ENCODE measurements around the gene HLCS.

HLCS gene

DNA sequence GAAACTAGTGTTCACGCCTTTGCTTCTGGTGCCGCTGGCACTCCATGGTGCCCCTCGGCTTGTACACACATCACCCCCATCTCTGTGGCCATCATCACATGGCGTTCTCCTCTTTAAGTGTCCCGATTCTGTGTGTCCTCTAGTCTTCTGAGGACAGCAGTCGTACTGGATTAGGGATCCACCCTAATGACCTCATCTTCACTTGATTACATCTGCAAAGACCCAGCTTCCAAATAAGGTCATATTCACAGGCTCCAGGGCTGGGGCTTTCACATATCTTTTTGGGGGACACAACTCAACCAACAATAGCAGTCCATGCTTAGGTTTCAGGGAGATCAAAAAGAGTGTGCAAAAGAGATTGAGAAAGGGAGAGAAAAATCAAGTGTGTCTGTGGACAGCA is 64.9 kb downstream of the HLCS start:
- ChIA-PET POLR2A (no interaction called here), CTCF (no interaction called here)
- no peak for DNase-seq (ENCODE audit: extremely low spot score)
- TF ChIP-seq CTCF (IDR thresholded peaks at IDR 0.05; ENCODE audit: control extremely low read depth, extremely low read depth, low read depth, missing control alignments) = no peak

GRCh38 chr21:36893581-36893980 is 72.9 kb downstream of the HLCS start:
- ChIA-PET CTCF (no interaction called here), POLR2A (no interaction called here)
- no peak for TF ChIP-seq CTCF (IDR thresholded peaks at IDR 0.05; ENCODE audit: control extremely low read depth, extremely low read depth, low read depth, missing control alignments)
- DNase-seq (ENCODE audit: extremely low spot score) = no peak

GRCh38 chr21:36892201-36892600 is 74.3 kb downstream of the HLCS start:
- no peak for TF ChIP-seq CTCF (IDR thresholded peaks at IDR 0.05; ENCODE audit: control extremely low read depth, extremely low read depth, low read depth, missing control alignments)
- CTCF ChIA-PET = interaction anchor here (1.0 to 1.1 kb wide), 2 partner anchors 12 to 36 kb away, joined by 3 read pairs; no protein-coding TSS in a partner anchor

DNA sequence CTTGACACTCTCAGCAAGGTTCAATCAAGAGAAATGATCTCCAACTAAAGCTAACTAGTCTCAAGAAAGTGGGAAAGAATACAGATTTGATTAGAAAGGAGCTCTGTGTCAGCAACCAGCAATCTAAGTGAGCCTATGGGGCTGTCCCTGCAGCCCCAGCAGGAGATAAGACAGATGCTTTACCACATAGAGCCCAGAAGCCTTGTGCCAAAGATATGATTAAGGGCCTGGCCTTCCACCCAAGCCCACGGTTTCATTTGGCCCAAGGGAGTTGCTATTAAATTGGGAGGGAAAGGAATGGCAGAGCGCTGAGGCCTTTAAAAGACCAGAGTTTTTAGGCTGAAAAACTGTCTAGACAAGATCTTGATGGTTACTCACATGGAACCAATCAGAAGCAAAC is 74.8 kb downstream of the HLCS start:
- ChIA-PET CTCF (interaction anchor here (1.0 to 1.3 kb wide), 3 partner anchors 12 to 36 kb away, joined by 3 read pairs; no protein-coding TSS in a partner anchor), POLR2A (no interaction called here)
- no peak for TF ChIP-seq CTCF (IDR thresholded peaks at IDR 0.05; ENCODE audit: control extremely low read depth, extremely low read depth, low read depth, missing control alignments)
- DNase-seq (ENCODE audit: extremely low spot score) = no peak

More at GRCh38 chr21:36892201-36892600, 74.3 kb downstream of the HLCS start:
- DNase-seq (ENCODE audit: extremely low spot score) = no peak
- POLR2A ChIA-PET = no interaction called here

DNA sequence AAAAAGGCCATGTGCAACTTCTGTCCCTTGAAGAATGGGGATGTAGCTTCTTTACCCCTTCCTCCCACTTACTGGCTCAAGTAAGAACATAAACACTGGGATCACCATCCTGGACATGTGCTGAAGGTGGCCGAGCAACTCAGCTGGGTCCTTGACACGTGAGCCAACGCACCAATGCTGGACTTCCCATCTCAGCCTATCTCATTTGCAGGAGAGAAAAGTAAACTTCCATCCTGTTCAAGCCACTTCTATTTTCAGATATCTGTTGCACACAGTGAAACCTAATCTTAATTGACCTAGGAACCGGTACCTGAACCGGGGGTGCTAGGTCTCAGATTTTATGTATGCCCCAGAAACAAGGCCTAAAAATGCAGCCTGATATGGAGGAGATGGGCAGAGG is 75.3 kb downstream of the HLCS start:
- ChIA-PET CTCF (interaction anchor here (1.0 to 1.3 kb wide), 3 partner anchors 13 to 36 kb away, joined by 3 read pairs; no protein-coding TSS in a partner anchor), POLR2A (no interaction called here)

DNA sequence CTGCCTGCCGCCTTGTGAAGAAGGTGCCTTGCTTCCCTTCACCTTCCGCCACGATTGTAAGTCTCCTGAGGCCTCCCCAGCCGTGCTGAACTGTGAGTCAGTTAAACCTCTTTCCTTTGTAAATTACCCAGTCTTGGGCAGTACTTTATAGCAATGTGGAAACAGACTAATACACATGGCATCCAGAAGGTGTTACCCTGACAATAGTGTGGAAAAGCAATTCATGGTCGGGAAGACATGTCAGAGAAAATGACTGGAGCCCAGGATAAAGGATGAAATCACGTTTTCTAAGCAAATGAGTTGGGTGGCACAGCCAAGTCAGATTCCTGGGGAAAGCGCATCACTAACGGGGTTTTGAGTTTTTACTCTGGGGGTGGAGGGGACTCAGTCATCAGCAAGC is 76.4 kb downstream of the HLCS start:
- POLR2A ChIA-PET = no interaction called here
- no peak for TF ChIP-seq CTCF (IDR thresholded peaks at IDR 0.05; ENCODE audit: control extremely low read depth, extremely low read depth, low read depth, missing control alignments)
- no peak for DNase-seq (ENCODE audit: extremely low spot score)
- CTCF ChIA-PET = no interaction called here

More for the DNA sequence above, 75.3 kb downstream of the HLCS start:
- DNase-seq (ENCODE audit: extremely low spot score) = no peak
- no peak for TF ChIP-seq CTCF (IDR thresholded peaks at IDR 0.05; ENCODE audit: control extremely low read depth, extremely low read depth, low read depth, missing control alignments)

DNA sequence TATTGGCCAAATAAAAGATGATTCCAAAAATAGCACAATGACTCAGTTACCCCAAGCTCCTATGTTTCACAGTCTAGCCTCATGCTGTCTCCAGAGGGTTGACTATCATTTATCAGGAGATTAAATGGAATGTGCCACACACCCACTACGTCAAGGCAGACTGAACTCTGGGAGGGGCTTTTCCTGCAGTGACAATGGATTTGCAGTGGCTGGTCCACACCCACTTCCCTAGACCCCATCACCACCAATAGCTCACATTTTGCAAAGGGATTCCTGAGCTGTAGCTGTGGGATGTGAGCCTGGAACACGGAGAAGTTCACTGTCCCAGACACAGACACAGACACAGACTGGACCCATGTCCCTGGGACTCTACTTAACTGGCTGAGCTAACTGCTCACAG is 77.1 kb downstream of the HLCS start:
- DNase-seq (ENCODE audit: extremely low spot score) = no peak
- no peak for TF ChIP-seq CTCF (IDR thresholded peaks at IDR 0.05; ENCODE audit: control extremely low read depth, extremely low read depth, low read depth, missing control alignments)
- CTCF ChIA-PET = no interaction called here
- POLR2A ChIA-PET = no interaction called here

All from GM10248 (cell line).